HepG2 (cell line): ENCODE data around the gene FAM167B. TPM values are rescaled to one million over a fixed set of nuclear protein-coding genes. Genes with fewer than 3 reads are reported as not detected.

ENCODE experiments used
- ATM ChIP-seq: fragments of 450-650 bp; IDR thresholded peaks from 2 replicates; pipeline ENCODE4 v1.7.1; 2017; ENCODE audit warnings: mild to moderate bottlenecking, borderline replicate concordance
- BORCS8-MEF2B ChIP-seq: sonication (generic); formaldehyde crosslinking; IDR thresholded peaks from 2 replicates; pipeline ENCODE4 v1.8.0; 2022; ENCODE audit warnings: mild to moderate bottlenecking, missing genetic modification reagents
- CREBL2 ChIP-seq: sonication (generic); formaldehyde crosslinking; IDR thresholded peaks from 2 replicates; pipeline ENCODE4 v1.8.1; 2023; ENCODE audit warnings: missing genetic modification reagents, mild to moderate bottlenecking, borderline replicate concordance
- DRAP1 ChIP-seq: IDR thresholded peaks from 2 replicates; pipeline ENCODE4 v1.6.1; 2016; ENCODE audit warnings: missing genetic modification reagents, missing compliant biosample characterization
- ERF ChIP-seq: IDR thresholded peaks from 2 replicates; pipeline ENCODE4 v1.6.1; 2018; ENCODE audit warnings: missing biosample characterization, missing genetic modification reagents
- ETV5 ChIP-seq: IDR thresholded peaks from 2 replicates; pipeline ENCODE4 v1.6.1; 2018; ENCODE audit warnings: missing biosample characterization, missing genetic modification reagents, inconsistent platforms, borderline replicate concordance
- KIAA2018 ChIP-seq: sonication (generic); formaldehyde crosslinking; IDR thresholded peaks from 2 replicates; pipeline ENCODE4 v1.5.0; 2020; ENCODE audit warnings: mild to moderate bottlenecking, missing genetic modification reagents, borderline replicate concordance
- PATZ1 ChIP-seq: sonication (generic); formaldehyde crosslinking; IDR thresholded peaks from 2 replicates; pipeline ENCODE4 v1.4.0; 2020; ENCODE audit warnings: missing genetic modification reagents
- SRSF4 ChIP-seq: fragments of 200-400 bp; formaldehyde crosslinking; IDR thresholded peaks from one replicate; pipeline ENCODE4 v1.6.1; 2018; ENCODE audit warnings: mild to moderate bottlenecking, low read depth, low read length, moderate library complexity; ENCODE audit not compliant: poor library complexity, severe bottlenecking
- THAP11 ChIP-seq: IDR thresholded peaks from 2 replicates; pipeline ENCODE4 v1.6.1; 2016; ENCODE audit warnings: missing biosample characterization, missing genetic modification reagents
- WIZ ChIP-seq: sonication (generic); formaldehyde crosslinking; IDR thresholded peaks from 2 replicates; pipeline ENCODE4 v1.5.1; 2020; ENCODE audit warnings: mild to moderate bottlenecking, missing genetic modification reagents
- ZBTB25 ChIP-seq: IDR thresholded peaks from 2 replicates; pipeline ENCODE4 v1.6.1; 2018; ENCODE audit warnings: missing genetic modification reagents
- ZNF460 ChIP-seq: sonication (generic); formaldehyde crosslinking; IDR thresholded peaks from 2 replicates; pipeline ENCODE4 v1.5.1; 2020; ENCODE audit warnings: missing genetic modification reagents, mild to moderate bottlenecking, borderline replicate concordance
- ZNF749 ChIP-seq: sonication (generic); formaldehyde crosslinking; IDR thresholded peaks from 2 replicates; pipeline ENCODE4 v1.8.0; 2022; ENCODE audit warnings: mild to moderate bottlenecking, missing genetic modification reagents, moderate library complexity, borderline replicate concordance
- ZZZ3 ChIP-seq: sonication (generic); formaldehyde crosslinking; IDR thresholded peaks from 2 replicates; pipeline ENCODE4 v1.4.0; 2020; ENCODE audit warnings: missing genetic modification reagents, mild to moderate bottlenecking, borderline replicate concordance
- polyA plus RNA-seq, 8 experiments: library from polyadenylated mRNA; depleted of rRNA in 3 of 8; stranded (reverse) in 7 of 8; unstranded in 1 of 8; fragments of >200 nt; fragmentation: Illumina TruSeq in 4 of 8; extraction: Trizol in 4 of 8; gene quantifications; 2 replicates each; pipeline versions ENCODE4 v1.2.1 to v1.2.3, GENCODE V29; 2011 to 2016; ENCODE audit warnings: low read depth in 4 of 8, missing spikeins in 1 of 8, mixed read lengths in 1 of 8; ENCODE audit not compliant: insufficient read depth in 1 of 8
- total RNA-seq, 5 experiments: library from RNA; depleted of rRNA; stranded (reverse); fragments of >200 nt; fragmentation: Illumina TruSeq; extraction: Trizol; gene quantifications; 2 replicates each; pipeline ENCODE4 v1.2.3, GENCODE V29; 2016; ENCODE audit warnings: low read depth in 1 of 5

The FAM167B gene
- total and polyA plus RNA-seq, 2 of the 13 experiments (the other 11 are each of a cell fraction or from before 2014, with no cell fraction given), result 0.15 to 0.70 TPM

- TF ChIP-seq PATZ1 (CRISPR knock-in tag) (peak; percentile 84), WIZ (CRISPR knock-in tag) (peak; percentile 66; the same call in 1 of the 2 replicates), DRAP1 (CRISPR knock-in tag) (peak; percentile 53), CREBL2 (CRISPR knock-in tag) (peak; percentile 44; the same call in 1 of the 2 replicates), BORCS8-MEF2B (CRISPR knock-in tag) (no peak), THAP11 (CRISPR knock-in tag) (peak; percentile 67), ZZZ3 (CRISPR knock-in tag) (no peak), ZBTB25 (CRISPR knock-in tag) (peak; percentile 78), SRSF4 (no peak), ERF (CRISPR knock-in tag) (no peak; the same call in none of the 2 replicates), ATM (no peak), KIAA2018 (no peak), ETV5 (CRISPR knock-in tag) (peak; percentile 73; the same call in 1 of the 2 replicates), ZNF460 (CRISPR knock-in tag) (no peak; the same call in 1 of the 2 replicates), ZNF749 (no peak)
Measured at GRCh38 chr1:32291708-32292538, 44.9 kb downstream of the FAM167B start, which contains the start of gene HDAC1 (continued).
